NCI-H524 (cell line): ENCODE measurements around the gene AZIN2.
"Not testable (repeated sequence)": the region's sequence is repeated elsewhere in the genome, so short reads cannot be mapped to it uniquely, and the experiment has no call there.

Experiments
- DNase-seq, 2 experiments: peaks; one replicate each; lab custom pipeline; 2025; lab: John Stamatoyannopoulos, UW

Gene AZIN2

DNA sequence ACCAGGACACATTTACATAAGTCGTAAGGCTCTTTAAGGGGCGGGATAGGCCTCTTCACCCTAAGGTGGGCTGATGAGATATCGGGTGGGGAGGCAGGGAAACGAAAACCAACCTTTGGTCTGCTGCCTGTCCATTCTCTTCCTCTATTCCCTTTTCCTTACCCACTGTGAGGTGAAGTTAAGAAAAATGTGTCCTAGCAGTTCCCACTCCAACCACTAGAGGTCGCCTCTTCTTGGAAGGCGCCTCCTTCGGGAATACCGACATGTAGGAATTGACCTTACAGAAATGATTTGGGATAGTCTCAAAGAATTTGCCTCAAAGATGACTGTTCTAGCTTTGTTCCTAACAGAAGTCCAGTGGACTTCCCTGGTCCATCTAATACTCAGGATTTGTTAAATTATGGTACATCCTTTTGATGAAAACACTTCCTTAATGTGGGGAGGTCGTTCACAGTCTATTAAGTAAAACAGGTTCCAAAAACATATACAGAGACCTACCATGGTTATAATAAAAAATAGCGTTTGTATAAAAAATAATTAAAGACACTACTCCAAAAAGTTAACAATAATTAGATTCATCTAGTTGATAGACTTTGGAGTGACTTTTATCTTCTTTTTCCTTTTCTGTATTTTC is 14.1 kb downstream of the AZIN2 start:
- peak in 1 of 2 experiments; percentile 68 for DNase-seq

DNA sequence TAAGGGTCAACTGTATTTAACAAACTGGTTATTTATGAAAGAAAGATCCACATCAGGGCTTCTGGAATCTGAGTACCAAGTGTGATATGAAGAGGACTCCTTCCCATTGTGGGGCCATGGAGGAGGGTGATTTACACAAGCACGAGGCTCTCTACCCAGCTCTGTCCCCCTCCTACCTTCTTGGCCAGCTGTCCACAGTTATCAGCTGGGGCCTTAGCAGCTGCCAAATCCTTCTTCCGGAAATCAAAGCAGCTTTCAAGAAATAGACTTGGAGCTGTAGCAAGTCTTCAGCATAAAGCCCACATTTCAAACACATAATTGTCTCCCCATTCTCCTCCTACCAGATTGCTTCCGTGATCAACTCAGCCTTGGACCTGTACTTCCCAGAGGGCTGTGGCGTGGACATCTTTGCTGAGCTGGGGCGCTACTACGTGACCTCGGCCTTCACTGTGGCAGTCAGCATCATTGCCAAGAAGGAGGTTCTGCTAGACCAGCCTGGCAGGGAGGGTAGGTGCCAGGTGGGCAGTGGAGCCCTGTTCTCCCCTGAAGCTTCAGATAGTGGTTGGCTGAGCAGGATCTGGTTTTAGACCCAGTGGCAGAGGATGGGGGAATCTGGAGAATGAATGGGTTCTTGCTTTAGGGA is 15.5 kb downstream of the AZIN2 start:
- peak in 1 of 2 experiments; percentile 83 for DNase-seq

GRCh38 chr1:33097137-33097611 is 16.2 kb downstream of the AZIN2 start:
- DNase-seq: no peak

DNA sequence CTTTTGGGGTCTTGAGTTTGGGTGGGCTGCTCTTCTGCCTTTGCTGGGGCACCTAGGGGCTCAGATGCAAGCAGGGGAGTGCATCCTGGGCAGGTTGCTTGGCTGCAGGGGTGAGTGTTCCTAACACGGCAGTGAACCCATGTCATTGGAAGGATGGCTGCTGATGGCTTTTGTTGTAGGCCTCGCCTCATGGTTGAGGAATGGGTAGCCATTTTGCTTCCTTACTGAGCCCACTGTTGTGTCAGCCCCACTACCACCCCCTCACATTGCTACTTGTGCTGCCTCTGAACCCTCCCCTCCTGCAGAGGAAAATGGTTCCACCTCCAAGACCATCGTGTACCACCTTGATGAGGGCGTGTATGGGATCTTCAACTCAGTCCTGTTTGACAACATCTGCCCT is 16.8 kb downstream of the AZIN2 start:
- no peak for DNase-seq

GRCh38 chr1:33098371-33098770 is 17.4 kb downstream of the AZIN2 start:
- no peak for DNase-seq

DNA sequence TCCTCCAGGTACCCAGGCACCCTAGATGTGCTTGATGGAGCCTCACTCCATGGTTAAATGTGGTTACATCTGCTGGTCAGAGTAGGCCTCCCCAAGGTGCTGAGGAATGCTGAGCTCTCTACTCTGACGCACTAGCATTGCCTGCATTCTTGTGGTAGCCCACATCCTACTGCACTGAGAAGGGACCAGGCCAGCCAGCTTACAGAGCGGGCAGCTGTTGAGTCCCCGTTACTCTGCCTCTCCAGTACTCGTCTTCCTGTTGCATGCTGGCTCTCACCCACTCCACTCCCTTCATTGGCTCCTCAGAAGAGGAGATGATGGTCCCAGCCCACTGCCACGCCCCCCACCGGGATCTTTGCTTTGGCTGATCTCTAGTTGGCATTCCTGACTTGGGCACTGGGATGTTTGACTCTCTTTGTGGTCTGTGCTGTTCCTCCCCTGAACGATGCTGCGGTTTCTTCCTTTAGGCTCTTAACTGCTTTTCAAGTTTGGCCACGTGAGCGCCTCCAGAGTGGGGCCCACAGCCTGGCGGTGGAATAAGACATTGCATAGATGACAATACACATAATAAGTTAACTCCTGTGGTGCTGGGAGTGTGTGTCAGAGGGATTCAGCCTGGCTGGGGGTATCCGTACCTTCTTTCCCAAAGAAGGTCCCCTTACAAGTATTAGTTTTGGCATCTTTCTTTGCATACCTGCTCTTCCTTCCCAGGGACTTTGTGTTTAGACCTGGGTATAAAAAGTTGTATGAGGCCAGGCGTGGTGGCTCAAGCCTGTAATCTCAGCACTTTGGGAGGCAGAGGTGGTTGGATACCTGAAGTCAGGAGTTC is 18.6 kb downstream of the AZIN2 start:
- no peak for DNase-seq

DNA sequence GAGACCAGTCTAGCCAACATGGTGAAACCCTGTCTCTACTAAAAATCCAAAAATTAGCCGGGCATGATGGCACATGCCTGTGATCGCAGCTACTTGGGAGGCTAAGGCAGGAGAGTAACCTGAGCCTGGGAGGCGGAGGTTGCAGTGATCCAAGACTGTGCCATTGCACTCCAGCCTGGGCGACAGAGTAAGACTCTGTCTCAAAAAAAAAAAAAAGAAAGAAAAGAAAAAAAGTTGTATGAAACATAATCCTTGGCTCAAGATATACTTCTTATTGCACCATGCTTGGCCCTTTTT is 19.1 kb downstream of the AZIN2 start:
- not testable (repeated sequence) for DNase-seq

- DNase-seq: no peak
Measured at GRCh38 chr1:33110477-33110876, 29.5 kb downstream of the AZIN2 start.

DNA sequence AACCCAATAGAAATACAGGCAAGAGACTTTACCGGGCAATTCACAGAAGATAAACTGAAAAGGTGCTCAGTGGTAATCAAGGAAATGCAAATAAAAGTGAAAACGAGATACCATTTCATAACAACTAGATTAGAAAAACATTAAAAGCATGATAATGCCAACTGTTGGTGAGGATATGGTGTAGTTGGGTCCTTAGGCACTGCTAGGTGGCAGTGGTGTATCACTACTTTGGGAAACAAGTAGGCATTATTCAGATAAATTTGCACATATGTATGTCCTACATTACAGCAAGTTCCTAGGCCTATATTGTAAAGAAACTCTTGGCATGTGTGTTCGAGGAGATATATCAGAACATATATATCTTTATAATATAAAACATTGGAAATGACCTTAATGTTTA is 31.0 kb downstream of the AZIN2 start:
- DNase-seq: peak; percentile 11 to 60

- no peak for DNase-seq
Measured at GRCh38 chr1:33117440-33118085, 36.6 kb downstream of the AZIN2 start.

DNA sequence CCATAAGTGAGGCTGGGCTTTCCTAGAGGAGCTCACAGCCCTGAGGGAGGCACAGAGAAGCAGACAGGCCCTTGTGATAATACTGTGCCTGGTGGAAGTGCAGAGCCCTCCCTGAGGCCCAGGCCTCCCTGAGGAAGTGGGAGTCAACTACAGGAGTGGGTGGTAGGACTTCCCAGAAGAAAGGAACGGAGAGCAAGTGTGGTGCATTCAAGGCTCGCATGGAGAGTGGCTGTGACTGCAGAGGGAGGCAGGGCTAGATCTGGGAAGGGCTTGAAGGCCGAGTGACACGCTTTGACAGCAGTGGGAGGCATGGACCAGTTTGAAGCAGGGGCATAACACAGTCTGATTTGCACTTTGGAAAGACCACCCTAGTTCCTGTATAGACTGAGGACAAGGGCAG is 37.3 kb downstream of the AZIN2 start:
- no peak for DNase-seq

- no peak for DNase-seq
Measured at GRCh38 chr1:33119050-33119449, 38.1 kb downstream of the AZIN2 start.

- DNase-seq: no peak
Measured at GRCh38 chr1:33119532-33120217, 38.7 kb downstream of the AZIN2 start.

DNA sequence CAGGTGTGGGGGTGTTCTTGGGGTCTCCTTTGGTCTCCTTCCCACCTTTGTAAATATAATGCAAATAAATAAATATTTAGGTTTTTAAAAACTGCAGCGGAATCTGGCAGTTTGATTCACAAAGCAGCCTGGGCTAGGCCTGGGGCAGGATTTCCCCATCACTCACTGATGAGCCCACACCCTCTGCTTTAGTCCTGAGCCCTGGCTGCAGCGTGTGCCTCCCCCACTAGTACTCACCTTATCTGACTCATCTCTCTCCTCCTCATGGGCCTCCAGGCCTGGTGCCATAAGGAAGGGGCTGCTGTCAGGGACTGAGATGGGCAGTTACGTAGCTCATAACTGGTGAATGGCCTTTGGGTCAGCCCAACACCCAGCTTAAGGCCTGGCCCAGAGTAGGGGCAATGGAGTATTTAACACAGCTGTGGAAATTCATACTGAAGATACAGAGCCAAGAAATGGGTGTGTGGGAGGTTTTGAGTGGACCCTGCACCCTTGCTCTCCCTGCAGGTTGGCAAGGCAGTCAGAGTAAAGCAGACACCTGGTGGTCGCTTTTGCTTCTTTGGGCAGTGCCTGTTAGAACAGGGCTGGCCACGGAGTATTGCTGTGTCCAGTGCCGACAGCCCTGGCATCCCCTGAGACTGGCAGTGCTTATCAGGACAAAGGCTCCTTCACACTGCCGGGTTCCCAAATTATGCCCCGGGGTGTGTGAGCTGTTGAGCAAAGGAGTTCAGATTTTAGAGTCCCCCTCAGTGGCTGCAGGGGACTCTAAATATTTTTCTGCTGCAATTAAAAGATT is 39.7 kb downstream of the AZIN2 start:
- DNase-seq: no peak

DNA sequence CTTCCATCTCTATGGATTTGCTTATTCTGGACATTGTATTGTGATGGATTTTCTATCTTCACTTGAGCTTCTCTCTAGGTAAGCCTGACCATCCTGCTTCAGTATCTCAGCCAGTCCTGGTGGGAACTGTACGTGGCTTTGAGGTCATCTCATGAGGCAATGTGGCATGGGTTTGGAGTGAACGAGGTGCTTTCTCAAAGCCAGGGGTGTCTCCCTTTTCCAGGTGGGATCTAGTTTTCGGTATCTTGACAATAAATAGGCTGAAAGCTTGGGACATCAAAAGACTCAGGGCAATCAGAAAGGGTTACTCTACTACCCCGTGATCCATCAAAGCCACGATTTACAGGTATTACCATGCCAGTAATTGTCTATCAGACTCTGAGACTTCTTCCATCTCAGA is 40.8 kb downstream of the AZIN2 start:
- no peak for DNase-seq

- no peak for DNase-seq
Measured at GRCh38 chr1:33122483-33123178, 41.7 kb downstream of the AZIN2 start.

DNA sequence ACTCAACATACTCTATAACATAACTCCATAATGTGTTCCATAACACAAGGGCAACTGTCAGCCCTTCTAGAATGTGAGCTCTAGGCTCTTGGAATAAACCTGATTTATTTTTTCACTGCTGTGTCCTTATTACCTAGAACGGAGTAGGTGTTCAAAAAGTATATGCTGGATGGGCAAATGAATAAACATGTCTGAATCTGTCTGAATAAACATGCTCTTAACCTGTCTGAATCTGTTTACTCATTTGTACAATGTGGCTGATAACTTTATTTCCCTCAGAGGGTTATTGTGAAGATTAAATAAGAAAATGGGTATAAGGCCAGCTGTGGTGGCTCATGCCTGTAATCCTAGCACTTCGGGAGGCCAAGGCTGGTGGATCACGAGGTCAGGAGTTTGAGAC is 42.3 kb downstream of the AZIN2 start:
- no peak for DNase-seq

DNA sequence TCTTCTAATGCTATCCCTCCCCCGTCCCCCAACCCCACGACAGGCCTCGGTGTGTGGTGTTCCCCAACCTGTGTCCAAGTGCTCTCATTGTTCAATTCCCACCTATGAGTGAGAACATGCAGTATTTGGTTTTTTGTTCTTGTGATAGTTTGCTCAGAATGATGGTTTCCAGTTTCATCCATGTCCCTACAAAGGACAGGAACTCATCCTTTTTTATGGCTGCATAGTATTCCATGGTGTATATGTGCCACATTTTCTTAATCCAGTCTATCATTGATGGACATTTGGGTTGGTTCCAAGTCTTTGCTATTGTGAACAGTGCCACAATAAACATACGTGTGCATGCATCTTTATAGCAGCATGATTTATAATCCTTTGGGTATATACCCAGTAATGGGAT is 43.7 kb downstream of the AZIN2 start:
- not testable (repeated sequence) for DNase-seq

GRCh38 chr1:33126411-33127000 is 45.6 kb downstream of the AZIN2 start:
- DNase-seq: no peak
